ENCODE results near the gene C4orf50. TPM values are rescaled to one million over a fixed set of nuclear protein-coding genes. Genes with fewer than 3 reads are reported as not detected.
A peak's percentile ranks its signal among the peaks of the same experiment; 100 is the strongest.

Gene C4orf50
- total and polyA plus RNA-seq, 2 of the 13 experiments (the other 11 are each of a cell fraction or from before 2014, with no cell fraction given), result not detected

GRCh38 chr4:5960252-5960880, 57.9 kb downstream of the C4orf50 start:
- Histone ChIP-seq H3K27me3 (ENCODE audit: control insufficient read depth in 1 of 2, insufficient read depth in 2 of 2, low read length in 2 of 2) (peaks cover 16 to 64% of the 10 kb centered on the region in 2 experiments), H3K4me3 (replicated peaks in 1 of 3; ENCODE audit: insufficient read depth in 1 of 3, low read depth in 2 of 3, low read length in 3 of 3) (no peak overlapping the region), H3K36me3 (replicated peaks in 1 of 2; ENCODE audit: control insufficient read depth in 1 of 2, insufficient read depth in 2 of 2, low read length in 2 of 2) (no peaks in the 10 kb centered on the region), H3K9me3 (ENCODE audit: low read length) (no peaks in the 10 kb centered on the region), H3K4me1 (ENCODE audit: insufficient read depth, low read length) (0 out of 2 replicates have a peak, but pooled peaks cover 6% of the 10 kb centered on the region), H3K27ac (ENCODE audit: extremely low read length, insufficient read depth, low read length) (no peak overlapping the region), H4K20me1 (ENCODE audit: insufficient read depth, low read length) (no peaks in the 10 kb centered on the region), H2AFZ (ENCODE audit: low read length) (no peak overlapping the region), H3K4me2 (ENCODE audit: low read depth, low read length) (no peak overlapping the region), H3K9ac (ENCODE audit: insufficient read depth, low read depth, low read length) (no peak overlapping the region), H3K79me2 (ENCODE audit: insufficient read depth, low read length) (no peaks in the 10 kb centered on the region)
- WGBS (ENCODE audit: low lambda C conversion rate), result 11% methylated on average over 10 of the region's 13 CpGs
- CTCF ChIA-PET (ENCODE audit: low intra/inter-chr PET ratio, low total read pairs), result no interaction called here
- ATAC-seq (no peak), DNase-seq (ENCODE audit: low spot score) (no peak), FAIRE-seq (no peak)
- intact Hi-C loops (cut with micrococcal nuclease; ENCODE audit: unreplicated experiment), result no loop called here
- POLR2A ChIA-PET, result no interaction called here
- in situ Hi-C loops (cut with HindIII; ENCODE audit: extremely low pct_ligation_motif_present, low pct_unique_long_range_greater_than_20kb), result no loop called here
- BruUV-seq (replicated peaks), result no TSS peak
- TF ChIP-seq MBD4 (IDR thresholded peaks at IDR 0.05; ENCODE audit: borderline replicate concordance, low read length) (no peak), ELF3 (CRISPR knock-in tag; IDR thresholded peaks at IDR 0.05) (no peak), ZNF567 (CRISPR knock-in tag; IDR thresholded peaks at IDR 0.05; ENCODE audit: borderline replicate concordance) (no peak), BRCA1 (CRISPR knock-in tag; IDR thresholded peaks at IDR 0.05) (no peak)

GRCh38 chr4:5959211-5959982, 58.8 kb downstream of the C4orf50 start:
- ATAC-seq (no peak), DNase-seq (ENCODE audit: low spot score) (no peak), FAIRE-seq (no peak)
- POLR2A ChIA-PET, result no interaction called here
- Histone ChIP-seq H3K27ac (ENCODE audit: extremely low read length, insufficient read depth, low read length) (no peak overlapping the region), H3K27me3 (ENCODE audit: control insufficient read depth in 1 of 2, insufficient read depth in 2 of 2, low read length in 2 of 2) (peaks cover 15 to 65% of the 10 kb centered on the region in 2 experiments), H3K79me2 (ENCODE audit: insufficient read depth, low read length) (no peaks in the 10 kb centered on the region), H4K20me1 (ENCODE audit: insufficient read depth, low read length) (no peaks in the 10 kb centered on the region), H3K4me1 (ENCODE audit: insufficient read depth, low read length) (0 out of 2 replicates have a peak, but pooled peaks cover 6% of the 10 kb centered on the region), H3K36me3 (replicated peaks in 1 of 2; ENCODE audit: control insufficient read depth in 1 of 2, insufficient read depth in 2 of 2, low read length in 2 of 2) (no peaks in the 10 kb centered on the region), H3K4me2 (ENCODE audit: low read depth, low read length) (no peak overlapping the region), H3K9ac (ENCODE audit: insufficient read depth, low read depth, low read length) (no peak overlapping the region), H3K9me3 (ENCODE audit: low read length) (no peaks in the 10 kb centered on the region), H2AFZ (ENCODE audit: low read length) (no peak overlapping the region), H3K4me3 (replicated peaks in 1 of 3; ENCODE audit: insufficient read depth in 1 of 3, low read depth in 2 of 3, low read length in 3 of 3) (no peak overlapping the region)
- intact Hi-C loops (cut with micrococcal nuclease; ENCODE audit: unreplicated experiment) (no loop called here), in situ Hi-C loops (cut with HindIII; ENCODE audit: extremely low pct_ligation_motif_present, low pct_unique_long_range_greater_than_20kb) (no loop called here)
- WGBS (ENCODE audit: low lambda C conversion rate), result 11% methylated on average over 16 of the region's 20 CpGs
- TF ChIP-seq MXI1 (IDR thresholded peaks at IDR 0.05; ENCODE audit: borderline replicate concordance, low read depth, low read length) (no peak), CREB1 (IDR thresholded peaks at IDR 0.05) (0 out of 2 replicates have a peak, but pooled peaks have one; percentile 33), CREB1 (CRISPR knock-in tag; IDR thresholded peaks at IDR 0.05) (no peak)
- no TSS peak for BruUV-seq (replicated peaks)
- CTCF ChIA-PET (ENCODE audit: low intra/inter-chr PET ratio, low total read pairs), result no interaction called here

Data from HepG2 (cell line).